HG02571 (cell line): ENCODE results near the gene TDRKH.
"Not testable (repeated sequence)": the region's sequence is repeated elsewhere in the genome, so short reads cannot be mapped to it uniquely, and the experiment has no call there.

Experiments
- ATAC-seq: cut with Tn5 transposase; IDR thresholded peaks from one replicate; pipeline ENCODE4 v1.9.1; 2021; ENCODE audit warnings: mild to moderate bottlenecking, moderate library complexity; ENCODE audit not compliant: unreplicated experiment

Gene TDRKH

DNA sequence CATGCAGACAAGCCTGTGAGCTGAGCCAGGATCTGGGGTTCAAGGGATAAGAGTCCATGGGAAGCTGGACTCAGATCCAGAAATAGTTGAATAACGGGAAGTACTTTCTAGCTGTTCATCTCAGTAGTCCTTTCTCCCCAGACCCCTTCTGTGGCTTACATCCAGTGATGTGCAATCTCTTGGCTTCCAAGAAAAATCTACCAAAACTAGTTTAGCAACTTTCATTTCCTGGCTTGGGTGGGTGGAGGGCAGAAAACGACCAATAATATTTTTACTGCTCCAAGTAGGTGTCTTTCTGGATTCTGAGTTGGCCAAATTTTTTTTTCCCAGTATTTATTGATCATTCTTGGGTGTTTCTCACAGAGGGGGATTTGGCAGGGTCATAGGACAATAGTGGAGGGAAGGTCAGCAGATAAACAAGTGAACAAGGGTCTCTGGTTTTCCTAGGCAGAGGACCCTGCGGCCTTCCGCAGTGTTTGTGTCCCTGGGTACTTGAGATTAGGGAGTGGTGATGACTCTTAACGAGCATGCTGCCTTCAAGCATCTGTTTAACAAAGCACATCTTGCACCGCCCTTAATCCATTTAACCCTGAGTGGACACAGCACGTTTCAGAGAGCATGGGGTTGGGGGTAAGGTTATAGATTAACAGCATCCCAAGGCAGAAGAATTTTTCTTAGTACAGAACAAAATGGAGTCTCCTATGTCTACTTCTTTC is 21.8 kb downstream of the TDRKH start:
- ATAC-seq: not testable (repeated sequence)

GRCh38 chr1:151763990-151764389 is 26.3 kb downstream of the TDRKH start:
- no peak for ATAC-seq

- peak; percentile 81 for ATAC-seq
These were observed 27.1 kb downstream of the TDRKH start, which contains the start of gene MRPL9 for GRCh38 chr1:151762941-151763921. TSS of gene MRPL9 (minus strand) at chr1:151763496. CDS start at chr1:151763479, 17 bp downstream.

DNA sequence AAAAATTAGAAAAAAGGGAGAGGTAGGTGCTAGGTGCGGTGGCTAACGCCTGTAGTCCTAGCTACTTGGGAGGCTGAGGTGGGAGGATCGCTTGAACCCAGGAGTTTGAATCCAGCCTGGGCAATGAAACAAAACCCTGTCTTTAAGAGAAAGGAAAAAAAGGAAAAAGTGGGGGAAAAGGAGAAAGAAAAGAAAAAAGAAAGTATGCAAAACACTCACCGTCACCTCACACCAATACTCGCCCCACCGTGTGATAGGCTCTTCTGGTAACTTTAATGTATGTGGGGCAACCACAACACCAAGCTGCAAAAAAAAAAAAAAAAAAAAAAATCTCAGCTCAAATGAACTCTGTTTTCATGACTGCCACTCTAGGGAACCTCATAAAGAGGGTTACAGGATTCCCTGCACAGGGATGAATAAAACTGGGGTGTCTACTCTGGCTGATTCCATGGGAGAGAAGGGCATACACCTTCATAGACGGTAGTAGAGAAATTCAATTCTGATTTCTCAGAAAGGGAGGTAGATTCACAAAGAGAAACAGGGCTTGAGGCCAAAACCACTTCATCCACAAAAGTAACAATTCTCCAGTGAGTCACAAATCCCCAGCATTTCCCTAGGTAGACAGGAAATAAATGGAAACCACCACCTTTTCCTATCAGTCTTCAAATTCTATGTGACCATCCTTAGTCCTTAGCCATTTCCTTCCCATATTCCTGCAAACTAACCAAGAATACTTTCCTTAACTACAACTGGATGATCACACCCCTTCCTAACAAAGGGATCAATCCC is 29.5 kb downstream of the TDRKH start:
- ATAC-seq: no peak

DNA sequence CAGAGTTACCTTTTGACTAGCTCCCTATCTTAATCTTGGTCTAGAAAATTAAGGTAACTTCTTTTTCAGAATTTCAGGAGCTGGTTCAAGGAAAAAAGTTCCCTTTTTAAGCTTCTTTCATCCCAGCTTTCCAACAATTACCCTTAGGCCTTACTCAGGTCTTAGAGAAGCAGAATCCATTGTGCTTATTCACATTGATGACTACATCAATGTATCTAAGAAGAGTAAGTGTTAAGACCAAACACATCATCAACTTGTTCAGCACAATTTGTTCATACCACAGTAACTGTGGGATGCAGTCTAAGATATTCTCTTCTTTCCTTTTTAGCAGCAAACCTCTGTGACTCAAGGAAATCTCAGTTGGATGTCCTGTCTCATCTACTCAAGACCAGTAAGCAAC is 31.1 kb downstream of the TDRKH start:
- ATAC-seq: no peak

DNA sequence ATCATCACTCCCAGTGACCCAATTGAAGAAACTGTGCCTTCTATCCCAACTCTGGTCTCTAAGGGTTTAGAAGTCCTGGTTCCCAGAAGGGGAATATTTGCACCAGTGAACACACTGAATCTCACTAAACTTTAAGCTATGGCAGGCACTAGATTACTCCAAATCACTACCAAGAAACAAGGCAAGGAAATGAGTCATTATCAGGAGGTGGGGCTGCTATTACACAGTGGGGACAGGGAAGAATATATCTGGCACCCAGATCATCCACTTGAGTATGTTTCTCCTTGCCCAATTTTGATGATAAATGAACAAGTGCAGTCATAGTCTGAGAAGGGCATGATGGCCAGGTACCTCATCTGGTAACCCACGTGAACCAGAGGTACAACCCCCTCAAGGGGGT is 34.0 kb downstream of the TDRKH start:
- ATAC-seq: no peak

- no peak for ATAC-seq
These were observed 48.8 kb downstream of the TDRKH start for GRCh38 chr1:151741516-151741915.

DNA sequence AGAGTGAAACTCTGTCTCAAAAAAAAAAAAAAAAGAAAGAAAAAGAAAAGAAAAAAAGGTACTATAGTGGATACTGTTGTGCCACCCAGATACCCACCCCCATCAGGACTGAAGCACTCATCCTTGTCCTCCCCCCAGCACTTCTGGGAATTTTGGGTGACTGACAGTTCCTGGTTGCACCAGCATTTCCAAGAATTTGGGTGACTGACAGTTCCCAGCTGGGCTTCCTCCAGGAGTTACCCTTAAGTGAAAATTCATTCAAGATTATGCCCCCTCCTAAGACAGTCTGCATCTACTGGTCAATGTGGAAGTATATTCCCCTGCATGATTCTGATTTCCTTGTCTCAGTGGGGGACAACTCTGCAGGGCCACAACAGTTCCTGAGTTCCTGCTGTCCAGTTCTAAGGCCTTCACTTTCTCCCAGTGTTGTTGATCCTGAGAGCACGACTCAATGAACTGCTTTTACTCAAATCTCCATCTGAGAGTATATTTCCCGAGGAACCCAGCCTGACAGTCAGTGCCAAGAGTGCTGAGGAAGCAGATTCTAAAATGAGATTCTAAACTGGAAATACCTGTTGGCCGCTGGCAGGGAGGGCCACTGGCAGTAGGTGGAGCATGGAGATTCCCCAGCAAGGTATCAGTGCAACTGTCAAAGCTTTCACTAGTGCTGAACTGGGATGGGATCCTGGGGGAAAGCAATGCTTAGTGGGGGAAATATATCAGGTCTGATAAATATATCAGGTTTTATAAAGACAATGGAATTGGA is 50.5 kb downstream of the TDRKH start:
- ATAC-seq: no peak

GRCh38 chr1:151737479-151737878 is 52.8 kb downstream of the TDRKH start:
- ATAC-seq: no peak

DNA sequence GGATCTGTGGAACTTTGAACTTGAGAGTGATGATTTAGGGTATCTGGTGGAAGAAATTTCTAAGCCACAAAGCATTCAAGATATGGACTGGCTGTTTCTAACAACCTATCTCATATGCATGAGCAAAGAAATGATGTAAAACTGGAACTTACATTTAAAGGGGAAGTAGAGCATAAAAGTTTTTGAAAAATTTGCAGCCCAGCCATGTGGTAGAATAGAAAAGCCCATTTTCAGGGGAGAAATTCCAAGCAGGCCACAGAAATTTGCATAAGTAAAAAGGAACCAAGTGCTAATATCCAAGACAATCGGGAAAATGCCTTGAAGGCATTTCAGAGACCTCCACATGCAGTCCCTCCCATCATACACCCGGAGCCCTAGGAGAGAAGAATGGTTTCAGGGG is 53.3 kb downstream of the TDRKH start:
- no peak for ATAC-seq

DNA sequence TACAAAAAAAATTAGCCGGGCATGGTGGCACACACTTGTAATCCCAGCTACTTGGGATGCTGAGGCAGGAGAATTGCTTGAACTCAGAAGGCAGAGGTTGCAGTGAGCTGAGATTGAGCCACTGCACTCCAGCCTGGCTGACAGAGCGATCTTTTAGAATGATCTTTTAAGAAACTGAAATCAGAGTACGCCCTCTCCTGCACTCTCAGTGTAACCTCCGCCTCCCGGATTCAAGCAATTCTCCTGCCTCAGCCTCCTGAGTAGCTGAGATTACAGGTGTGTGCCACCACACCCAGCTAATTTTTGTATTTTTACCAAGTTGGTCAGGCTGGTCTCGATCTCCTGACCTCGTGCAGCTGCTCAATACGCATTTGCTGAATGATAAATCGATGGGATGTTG is 56.3 kb downstream of the TDRKH start:
- not testable (repeated sequence) for ATAC-seq

- no peak for ATAC-seq
These were observed 57.2 kb downstream of the TDRKH start for GRCh38 chr1:151733126-151733525.

GRCh38 chr1:151729966-151730291 is 60.4 kb downstream of the TDRKH start:
- no peak for ATAC-seq

- no peak for ATAC-seq
These were observed 60.9 kb downstream of the TDRKH start for GRCh38 chr1:151729157-151729965.

GRCh38 chr1:151728151-151729054 is 61.9 kb downstream of the TDRKH start:
- no peak for ATAC-seq

DNA sequence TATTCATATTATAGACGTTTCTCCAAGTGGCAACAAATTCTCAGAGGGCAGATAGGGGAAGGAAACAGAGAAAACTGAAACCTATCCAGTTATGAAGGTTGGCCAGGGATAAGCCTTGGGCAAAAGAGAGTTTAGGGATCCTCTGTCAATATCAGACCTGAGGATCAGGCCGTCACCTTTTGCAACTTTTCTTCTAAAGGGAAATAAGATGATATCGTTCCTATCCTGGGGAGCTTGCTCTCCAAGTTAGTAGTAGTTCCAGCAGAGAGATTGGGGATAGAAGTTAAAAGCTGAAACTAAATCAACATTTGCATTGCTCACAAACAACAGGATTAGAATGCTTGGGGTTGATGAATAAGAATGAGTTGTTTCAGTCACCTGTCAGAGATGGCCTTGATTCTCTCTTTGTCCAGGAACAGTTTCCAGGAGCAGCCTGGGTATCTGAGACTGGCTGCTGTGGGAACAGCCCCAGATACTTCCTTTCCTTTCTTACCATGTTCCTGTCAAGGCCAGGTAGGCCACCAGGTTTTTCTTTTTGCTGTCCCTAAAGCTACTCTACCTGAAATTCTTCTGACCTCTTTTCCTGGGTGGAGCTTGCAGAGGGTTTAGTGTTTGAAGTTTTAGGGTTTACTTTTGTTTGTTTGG is 66.5 kb downstream of the TDRKH start:
- no peak for ATAC-seq
